HK-2 (cell line): ENCODE data around the gene SERTAD1.
A peak's percentile ranks its signal among the peaks of the same experiment; 100 is the strongest.

ENCODE experiments used
- DNase-seq: peaks from one replicate; pipeline ENCODE4 v3.0.0-alpha.2; 2018; ENCODE audit not compliant: unreplicated experiment

Gene SERTAD1

GRCh38 chr19:40400559-40400958 lies 25.2 kb downstream of the SERTAD1 start:
- no peak for DNase-seq

- no peak for DNase-seq
Observed at GRCh38 chr19:40398417-40399131, 27.2 kb downstream of the SERTAD1 start.

DNA sequence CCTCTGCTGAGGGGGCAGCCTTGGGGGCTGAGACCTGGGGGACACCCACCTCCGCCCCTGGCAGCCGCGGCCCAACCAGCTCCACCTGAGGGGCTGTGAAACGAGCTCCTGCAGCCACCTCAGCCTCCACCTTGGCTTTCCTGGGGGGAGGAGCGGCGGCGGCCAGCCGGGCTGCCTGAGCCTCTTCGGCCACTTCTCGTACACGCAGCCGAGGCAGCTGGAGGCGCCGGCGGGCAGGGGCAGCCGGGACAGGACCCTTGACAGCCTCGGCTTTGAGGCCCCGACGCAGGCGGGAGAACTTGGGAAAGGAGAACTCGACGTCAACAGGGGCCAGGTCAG lies 28.3 kb downstream of the SERTAD1 start:
- DNase-seq: no peak

DNA sequence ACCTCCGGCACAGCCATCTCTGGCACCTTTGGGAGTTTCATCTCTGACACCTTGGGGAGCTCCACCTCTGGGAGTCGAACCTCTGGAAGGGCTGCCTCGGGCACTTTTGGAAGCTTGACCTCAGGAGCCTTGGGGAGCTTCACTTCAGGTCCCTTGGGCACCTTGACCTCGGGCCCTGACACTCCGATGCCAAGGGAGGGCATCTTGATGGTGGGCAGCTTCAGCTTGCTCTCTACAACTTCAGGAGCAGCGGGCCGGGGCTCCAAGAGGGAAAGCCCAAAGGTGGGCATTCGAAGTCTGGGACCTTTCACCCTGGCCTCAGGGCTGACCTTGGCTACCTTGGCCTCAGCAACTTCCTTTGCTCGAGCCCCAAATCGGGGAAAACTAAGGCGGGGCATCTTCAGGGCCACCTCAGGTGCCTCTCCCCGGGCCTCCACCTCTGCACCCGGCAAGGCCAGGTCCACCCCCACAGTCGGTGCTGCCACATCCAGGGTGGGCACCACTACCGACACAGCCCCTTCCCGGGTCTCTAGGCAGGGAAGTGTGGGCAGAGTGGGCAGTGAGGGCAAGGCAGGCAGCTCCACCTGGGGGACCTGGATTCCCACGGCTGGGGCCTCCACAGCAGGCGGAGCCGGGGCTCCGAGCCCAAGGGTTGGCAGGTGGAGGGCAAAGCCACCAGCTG lies 28.8 kb downstream of the SERTAD1 start:
- DNase-seq: no peak

DNA sequence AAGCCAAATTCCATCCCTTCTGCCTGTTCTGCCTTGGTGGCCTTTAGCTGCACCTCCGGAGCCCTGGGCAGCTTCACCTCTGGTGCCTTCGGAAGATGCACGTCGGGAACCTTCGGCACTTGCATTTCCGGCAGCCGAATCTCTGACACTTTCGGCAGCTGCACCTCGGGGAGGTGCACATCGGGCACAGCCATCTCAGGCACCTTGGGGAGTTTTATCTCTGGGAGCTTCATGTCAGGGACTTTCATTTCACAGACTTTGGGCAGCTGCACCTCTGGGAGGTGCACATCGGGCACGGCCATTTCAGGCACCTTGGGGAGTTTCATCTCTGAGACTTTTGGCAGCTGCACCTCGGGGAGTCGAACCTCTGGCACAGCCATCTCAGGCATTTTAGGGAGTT lies 29.8 kb downstream of the SERTAD1 start:
- no peak for DNase-seq

GRCh38 chr19:40394816-40395210 lies 31.0 kb downstream of the SERTAD1 start:
- peak; percentile 15 for DNase-seq

DNA sequence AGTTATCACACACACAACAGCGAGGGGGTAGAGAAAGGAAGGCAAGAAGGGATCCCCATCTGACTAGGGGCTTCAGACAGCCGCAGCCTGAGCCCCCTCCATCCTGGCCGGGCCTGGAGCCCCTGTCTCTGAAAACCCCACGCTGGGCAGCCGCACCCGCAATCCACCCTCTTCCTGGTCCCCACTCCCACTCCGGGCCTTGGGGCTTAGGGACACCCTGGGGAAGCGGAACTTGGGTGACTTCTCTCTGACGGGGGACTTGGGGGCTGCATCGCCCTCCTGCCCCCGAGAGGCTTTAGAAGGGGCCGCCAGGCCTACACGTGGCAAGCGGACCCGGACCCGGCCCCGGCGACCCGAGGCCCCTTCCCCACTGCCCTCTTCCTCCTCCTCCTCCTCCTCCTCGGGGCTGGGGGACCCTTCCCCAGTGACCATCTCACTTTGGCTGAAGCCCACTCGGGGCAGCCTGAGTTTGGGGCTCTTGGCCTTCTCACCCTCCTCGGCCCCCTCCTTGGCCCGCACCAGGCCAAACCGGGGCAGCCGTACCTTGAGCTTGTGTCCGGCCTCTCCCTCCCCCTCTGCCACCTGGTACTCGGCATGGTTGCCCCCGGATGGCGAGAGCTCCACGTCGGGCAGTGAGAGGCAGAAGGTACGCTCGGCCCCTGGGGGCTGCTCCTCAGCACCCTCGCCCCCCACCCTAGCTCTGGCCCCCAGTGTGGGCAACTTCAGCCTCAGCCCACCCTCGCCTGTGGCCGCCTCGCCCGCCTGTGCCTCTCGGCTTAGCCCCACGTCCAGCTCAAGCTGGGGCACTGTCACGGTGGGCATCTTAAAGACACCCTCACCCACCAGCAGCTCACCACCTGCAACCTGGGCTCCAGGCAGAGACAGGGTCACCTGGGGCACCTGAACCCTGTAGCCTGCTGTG lies 31.6 kb downstream of the SERTAD1 start:
- DNase-seq: no peak

DNA sequence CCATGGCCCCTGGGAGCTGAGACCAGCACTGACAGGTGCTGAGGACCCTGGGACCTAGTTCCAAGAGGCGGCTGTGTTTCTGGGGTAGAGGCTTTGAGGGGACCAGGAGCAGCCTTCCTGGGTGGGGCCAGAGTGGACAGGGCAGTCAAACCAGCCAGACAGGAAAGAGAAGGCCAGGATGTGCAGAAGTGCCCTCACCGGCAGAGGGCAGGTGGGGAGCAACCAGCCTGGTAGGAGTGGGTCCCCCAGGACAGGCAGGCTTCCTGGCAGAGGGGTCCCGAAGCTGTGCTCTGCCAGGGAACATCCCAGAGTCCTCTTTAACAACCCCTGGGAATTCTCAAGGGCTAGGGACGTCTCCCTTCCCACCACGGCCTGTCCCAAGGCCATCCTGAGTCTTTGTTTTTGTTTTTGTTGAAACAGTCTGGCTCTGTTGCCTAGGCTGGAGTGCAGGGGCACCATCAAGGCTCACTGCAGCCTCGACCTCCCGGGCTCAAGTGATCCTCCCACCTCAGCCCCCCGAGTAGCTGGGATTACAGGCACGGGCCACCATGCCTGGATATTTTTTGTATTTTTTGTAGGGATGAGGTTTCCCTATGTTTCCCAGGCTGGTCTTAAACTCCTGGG lies 32.8 kb downstream of the SERTAD1 start:
- no peak for DNase-seq

DNA sequence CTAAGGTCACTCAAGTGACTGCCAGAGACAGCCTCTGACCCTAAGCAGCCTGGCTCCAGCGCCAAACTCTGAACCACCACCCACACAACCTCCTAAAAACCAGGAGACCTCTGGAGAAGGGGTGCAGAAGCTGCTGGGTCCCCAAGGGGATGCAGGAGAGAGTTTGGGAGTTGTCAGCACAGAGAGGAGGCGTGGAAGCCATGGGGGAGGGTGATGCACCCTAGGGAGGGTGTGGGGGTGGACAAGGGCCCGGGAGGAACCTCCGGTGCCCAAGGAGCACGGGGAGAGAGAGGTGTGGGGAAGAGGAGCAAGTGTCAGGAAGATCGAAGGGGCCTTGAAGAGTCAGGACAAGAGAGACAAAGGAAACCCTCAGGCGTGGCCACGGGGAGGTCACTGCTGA lies 33.7 kb downstream of the SERTAD1 start:
- no peak for DNase-seq

DNA sequence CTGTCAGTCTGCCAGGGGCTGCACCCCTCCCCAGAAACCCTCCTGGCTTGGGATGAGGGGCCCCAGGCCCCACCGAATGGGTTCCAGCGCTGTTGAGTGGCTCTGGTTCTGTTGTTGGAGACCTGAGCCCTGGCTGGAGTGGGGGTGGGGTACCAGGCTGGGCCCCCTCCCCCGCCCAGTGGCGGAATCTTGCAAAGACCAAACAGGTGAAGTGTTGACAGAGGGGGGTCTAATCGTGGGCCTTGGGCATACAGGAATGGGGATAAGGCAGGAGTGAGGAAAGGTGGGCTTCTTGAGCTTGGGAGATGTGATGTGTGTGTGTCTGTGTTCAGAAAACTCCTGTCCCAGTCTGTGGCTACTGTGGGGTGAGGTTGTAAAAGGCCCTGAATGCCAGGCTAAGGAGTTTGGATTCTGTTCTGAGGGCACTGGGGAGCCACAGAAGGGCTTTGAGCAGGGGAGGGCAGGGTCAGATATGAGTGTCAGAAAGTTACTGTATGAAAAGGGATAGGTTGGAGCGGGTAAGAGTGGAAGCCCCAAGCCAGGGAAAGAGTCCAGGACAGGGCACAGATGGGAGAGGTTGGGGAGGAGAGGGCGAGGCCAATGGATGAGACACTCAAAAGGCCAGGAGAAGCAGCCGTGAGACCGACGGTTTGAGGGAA lies 35.6 kb downstream of the SERTAD1 start, which contains the start of gene HIPK4:
Gene HIPK4, minus strand, starts transcription at position 98 of the 659 bp plus-strand sequence. CDS start 279 bp downstream, outside the sequence.
- no peak for DNase-seq

DNA sequence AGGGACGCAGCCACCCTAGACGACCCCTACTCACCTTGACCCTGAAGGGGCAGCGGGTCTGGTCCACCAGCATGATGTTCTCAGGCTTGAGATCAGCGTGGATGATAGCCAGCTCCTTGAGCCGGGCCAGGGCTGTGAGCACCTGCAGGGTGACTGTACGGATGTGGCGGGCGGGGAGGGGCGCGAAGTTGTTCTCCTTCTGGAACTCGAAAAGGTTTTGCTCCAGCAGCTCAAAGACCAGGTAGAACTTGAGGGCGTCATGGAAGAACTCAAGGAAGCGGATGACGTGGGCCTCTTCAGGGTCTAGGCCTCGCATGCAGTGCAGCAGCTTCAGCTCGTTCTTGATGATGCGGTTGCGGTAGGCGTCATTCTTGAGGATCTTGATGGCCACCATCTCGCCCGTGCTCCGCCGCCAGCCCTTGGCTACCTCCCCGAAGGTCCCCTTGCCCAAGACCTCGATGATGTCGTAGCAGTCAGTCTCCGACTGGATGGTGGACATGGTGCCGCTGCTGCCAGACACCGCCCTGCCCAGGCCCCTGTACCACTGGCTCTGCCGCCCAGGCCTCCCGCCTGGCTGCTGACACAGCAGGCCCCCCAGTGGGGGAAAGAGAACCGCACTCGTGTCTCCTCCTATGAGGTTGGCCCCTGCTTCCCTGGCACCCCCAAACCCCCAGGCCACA lies 36.2 kb downstream of the SERTAD1 start:
- DNase-seq: no peak

DNA sequence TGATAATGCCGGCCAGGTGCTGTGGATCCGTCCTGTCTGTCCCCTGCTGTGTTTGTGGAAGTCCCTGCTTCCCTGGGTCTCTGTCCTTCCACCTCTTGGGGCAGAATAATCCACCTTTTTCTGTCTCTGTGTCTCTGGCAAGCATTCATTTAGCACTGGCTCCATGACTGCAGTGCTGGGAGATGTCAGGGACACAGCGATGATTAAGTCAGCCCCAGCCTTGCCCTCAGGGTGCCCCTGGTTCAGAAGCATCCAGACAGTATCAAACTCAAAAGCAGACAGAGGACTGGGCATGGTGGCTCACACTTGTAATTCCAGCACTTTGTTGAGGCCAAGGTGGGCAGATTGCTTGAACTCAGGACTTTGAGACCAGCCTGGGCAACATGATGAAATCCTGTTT lies 37.3 kb downstream of the SERTAD1 start:
- DNase-seq: no peak

DNA sequence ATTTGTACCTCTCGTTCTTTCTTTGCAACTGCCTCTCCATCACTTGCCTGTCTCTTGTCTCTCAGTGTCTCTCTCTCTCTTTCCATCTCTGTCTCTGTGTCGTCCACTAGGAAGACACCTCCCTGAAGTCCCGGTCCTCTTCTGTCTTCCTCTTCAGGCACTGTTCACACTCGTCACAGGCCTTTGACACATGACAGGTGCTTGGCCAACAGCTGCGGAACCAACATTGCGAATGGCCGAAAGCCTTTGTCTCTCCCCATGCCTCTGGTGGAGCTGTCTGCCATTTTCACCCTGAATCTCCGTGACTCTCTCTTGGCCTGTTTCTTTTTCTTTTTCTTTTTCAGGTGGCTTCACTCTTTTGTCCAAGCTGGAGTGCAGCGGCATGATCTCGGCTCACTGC lies 38.6 kb downstream of the SERTAD1 start:
- no peak for DNase-seq

DNA sequence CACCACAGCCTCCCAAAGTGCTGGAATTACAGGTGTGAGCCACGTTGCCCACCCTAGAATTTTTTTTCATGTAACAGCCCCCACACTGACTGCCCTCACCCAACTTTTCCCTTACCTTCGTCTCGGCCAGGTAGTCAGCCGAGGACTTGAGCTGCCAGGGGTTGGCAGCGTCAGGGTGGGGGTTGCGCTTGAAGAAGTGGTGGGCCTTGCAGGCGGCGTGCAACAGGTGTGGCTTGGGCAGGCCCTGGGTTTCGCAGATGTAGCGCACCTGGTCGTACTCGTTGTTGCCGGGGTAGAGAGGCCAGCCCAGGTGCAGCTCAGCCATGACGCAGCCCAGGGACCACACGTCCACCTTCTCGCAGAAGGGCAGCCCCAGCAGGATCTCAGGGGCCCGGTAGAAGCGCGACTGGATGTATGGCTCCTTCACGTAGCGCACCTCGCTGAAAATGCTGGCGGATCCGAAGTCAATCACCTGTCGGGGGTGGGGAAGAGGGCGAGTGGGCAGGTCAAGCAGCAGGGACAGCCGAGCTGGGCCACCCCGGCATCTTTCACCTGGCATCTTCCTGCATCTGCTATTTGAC lies 42.0 kb downstream of the SERTAD1 start:
- no peak for DNase-seq

GRCh38 chr19:40381321-40381720 lies 44.5 kb downstream of the SERTAD1 start:
- no peak for DNase-seq

GRCh38 chr19:40380199-40381037 lies 45.4 kb downstream of the SERTAD1 start:
- DNase-seq: no peak

DNA sequence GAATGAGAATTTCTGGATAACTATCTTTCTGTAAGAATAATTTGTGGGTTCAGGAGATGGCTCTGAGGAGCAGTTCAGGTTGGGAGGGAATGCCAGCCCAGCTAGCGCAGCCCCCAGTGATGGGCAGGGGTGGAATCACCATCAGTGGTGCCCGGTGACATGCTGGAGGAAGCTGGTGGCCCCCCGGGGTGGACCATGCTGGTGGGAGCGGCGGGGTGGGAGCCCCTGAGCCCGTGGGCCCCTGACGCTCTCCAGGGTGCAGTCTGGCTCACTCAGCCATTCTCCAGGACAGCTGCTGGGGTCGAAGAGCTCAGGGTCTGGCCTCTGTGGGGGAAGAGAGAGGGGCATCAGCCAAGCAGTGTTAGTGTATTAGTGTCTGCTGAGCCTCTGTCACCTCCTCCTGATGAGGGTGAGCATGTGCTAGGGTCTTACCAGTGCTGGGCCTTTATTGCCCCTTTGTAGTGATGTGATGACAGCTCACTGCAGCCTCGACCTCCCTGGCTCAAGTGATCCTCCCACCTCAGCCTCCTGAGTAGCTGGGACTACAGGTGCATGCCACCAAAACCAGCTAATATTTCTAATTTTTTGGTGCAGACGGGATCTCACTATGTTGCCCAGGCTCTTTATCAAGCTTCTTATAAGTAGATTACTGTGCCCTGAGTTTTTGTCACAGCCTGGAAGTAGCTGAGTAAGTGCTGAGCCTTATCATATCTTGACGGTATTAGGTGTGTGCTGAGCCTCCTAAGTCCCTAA lies 46.2 kb downstream of the SERTAD1 start:
- DNase-seq: no peak

- DNase-seq: no peak
Observed at GRCh38 chr19:40378509-40378908, 47.3 kb downstream of the SERTAD1 start.

GRCh38 chr19:40377876-40378385 lies 47.9 kb downstream of the SERTAD1 start:
- no peak for DNase-seq
